ENCODE data around the gene RBMS2. TPM values are rescaled to one million over a fixed set of nuclear protein-coding genes. Genes with fewer than 3 reads are reported as not detected.
"Not testable (repeated sequence)": the region's sequence is repeated elsewhere in the genome, so short reads cannot be mapped to it uniquely, and the experiment has no call there.

Gene RBMS2
- total RNA-seq, 1 experiment from 2014 or later, result 18.2 TPM

DNA sequence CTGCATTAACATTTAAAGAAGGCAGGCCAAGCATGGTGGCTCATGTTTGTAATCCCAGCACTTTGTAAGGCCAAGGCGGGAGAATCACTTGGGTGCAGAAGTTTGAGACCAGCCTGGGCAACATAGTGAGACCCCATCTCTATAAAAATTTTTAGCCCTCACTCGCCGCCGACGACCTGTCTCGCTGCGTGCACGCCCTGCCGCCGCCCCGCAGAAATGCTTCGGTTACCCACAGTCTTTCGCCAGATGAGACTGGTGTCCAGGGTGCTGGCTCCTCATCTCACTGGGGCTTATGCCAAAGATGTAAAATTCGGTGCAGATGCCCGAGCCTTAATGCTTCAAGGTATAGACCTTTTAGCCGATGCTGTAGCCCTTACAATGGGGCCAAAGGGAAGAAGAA is 10.8 kb upstream of the RBMS2 start:
- Histone ChIP-seq H3K27ac (ENCODE audit: low read length) (no peak overlapping the region), H3K9me3 (ENCODE audit: control insufficient read depth, insufficient read depth, low read depth, low read length) (no peaks in the 10 kb centered on the region), H3K4me3 (ENCODE audit: low read depth in 2 of 2, low read length in 2 of 2) (no peak overlapping the region), H3K36me3 (ENCODE audit: control insufficient read depth, insufficient read depth, low read length) (no peaks in the 10 kb centered on the region), H3K4me1 (ENCODE audit: control insufficient read depth, insufficient read depth, low read length) (no peaks in the 10 kb centered on the region), H3K27me3 (ENCODE audit: control insufficient read depth, insufficient read depth, low read length) (no peaks in the 10 kb centered on the region)
- no TSS peak for BruUV-seq (replicated peaks)
- CTCF ChIA-PET, result interaction anchor here (0.7 kb wide), 1 partner anchor 126 kb away, joined by 4 read pairs; no protein-coding TSS in a partner anchor
- in situ Hi-C loops (cut with HindIII; ENCODE audit: low pct_unique_long_range_greater_than_20kb, low sequenced_read_pairs) (no loop called here), intact Hi-C loops (cut with micrococcal nuclease; ENCODE audit: unreplicated experiment) (no loop called here)
- no peak for DNase-seq (ENCODE audit: low read depth, low spot score)
- TF ChIP-seq TCF7L2 (IDR thresholded peaks at IDR 0.05; ENCODE audit: low read depth, low read length), result no peak
- no peak for ATAC-seq
- POLR2A ChIA-PET, result no interaction called here

DNA sequence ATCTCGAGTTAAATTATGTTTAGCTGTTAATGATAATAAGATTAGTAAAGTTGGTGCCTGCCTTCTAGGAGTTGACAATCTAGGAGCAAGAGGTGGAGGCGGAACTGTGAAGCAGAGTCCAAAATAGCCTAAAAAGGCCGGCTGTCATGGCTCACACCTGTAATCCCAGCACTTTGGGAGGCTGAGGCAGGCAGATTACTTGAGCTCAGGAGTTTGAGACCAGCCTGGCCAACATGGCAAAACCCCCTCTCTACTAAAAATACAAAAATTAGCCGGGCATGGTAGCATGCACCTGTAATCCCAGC is 7.7 kb upstream of the RBMS2 start:
- H3K36me3 ChIP-seq (ENCODE audit: control insufficient read depth, insufficient read depth, low read length); in situ Hi-C loops (cut with HindIII; ENCODE audit: low pct_unique_long_range_greater_than_20kb, low sequenced_read_pairs); H3K27ac ChIP-seq (ENCODE audit: low read length); DNase-seq (ENCODE audit: low read depth, low spot score); H3K4me3 ChIP-seq (ENCODE audit: low read depth in 2 of 2, low read length in 2 of 2); H3K4me1 ChIP-seq (ENCODE audit: control insufficient read depth, insufficient read depth, low read length); H3K27me3 ChIP-seq (ENCODE audit: control insufficient read depth, insufficient read depth, low read length); H3K9me3 ChIP-seq (ENCODE audit: control insufficient read depth, insufficient read depth, low read depth, low read length); POLR2A ChIA-PET; intact Hi-C loops (cut with micrococcal nuclease; ENCODE audit: unreplicated experiment); BruUV-seq (replicated peaks): not testable (repeated sequence)
- CTCF ChIA-PET, result interaction anchor here (0.6 to 2.1 kb wide), 4 partner anchors 53 to 235 kb away, joined by 4 to 11 read pairs (median 6); no protein-coding TSS in a partner anchor
- TF ChIP-seq, protein P1, sequence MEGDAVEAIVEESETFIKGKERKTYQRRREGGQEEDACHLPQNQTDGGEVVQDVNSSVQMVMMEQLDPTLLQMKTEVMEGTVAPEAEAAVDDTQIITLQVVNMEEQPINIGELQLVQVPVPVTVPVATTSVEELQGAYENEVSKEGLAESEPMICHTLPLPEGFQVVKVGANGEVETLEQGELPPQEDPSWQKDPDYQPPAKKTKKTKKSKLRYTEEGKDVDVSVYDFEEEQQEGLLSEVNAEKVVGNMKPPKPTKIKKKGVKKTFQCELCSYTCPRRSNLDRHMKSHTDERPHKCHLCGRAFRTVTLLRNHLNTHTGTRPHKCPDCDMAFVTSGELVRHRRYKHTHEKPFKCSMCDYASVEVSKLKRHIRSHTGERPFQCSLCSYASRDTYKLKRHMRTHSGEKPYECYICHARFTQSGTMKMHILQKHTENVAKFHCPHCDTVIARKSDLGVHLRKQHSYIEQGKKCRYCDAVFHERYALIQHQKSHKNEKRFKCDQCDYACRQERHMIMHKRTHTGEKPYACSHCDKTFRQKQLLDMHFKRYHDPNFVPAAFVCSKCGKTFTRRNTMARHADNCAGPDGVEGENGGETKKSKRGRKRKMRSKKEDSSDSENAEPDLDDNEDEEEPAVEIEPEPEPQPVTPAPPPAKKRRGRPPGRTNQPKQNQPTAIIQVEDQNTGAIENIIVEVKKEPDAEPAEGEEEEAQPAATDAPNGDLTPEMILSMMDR (IDR thresholded peaks at IDR 0.05), result peak; percentile 56
- ATAC-seq, result peak; percentile 32; the same call in 1 of the 2 replicates

DNA sequence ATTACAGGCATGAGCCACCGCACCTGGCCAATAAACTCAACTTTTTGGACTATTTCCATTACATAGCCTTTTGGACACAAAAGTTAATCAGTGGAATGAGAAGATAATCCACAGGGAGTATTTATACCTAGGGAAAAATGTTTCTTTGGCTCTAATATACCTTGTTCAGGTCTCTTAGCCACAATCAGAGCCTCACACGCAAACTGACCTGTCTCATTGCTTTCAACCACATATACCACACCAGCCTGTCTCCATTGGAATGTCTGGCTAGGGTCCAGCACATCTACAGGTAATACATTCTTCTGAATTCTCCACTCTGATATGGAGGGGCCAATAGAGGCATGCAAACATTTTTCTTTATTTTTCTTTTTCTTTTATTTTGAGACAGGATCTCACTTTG is 3.8 kb upstream of the RBMS2 start:
- Histone ChIP-seq H3K4me1 (ENCODE audit: control insufficient read depth, insufficient read depth, low read length) (0 out of 2 replicates have a peak, but pooled peaks cover 3% of the 10 kb centered on the region), H3K36me3 (ENCODE audit: control insufficient read depth, insufficient read depth, low read length) (no peaks in the 10 kb centered on the region; the same call in 1 of the 2 replicates), H3K27me3 (ENCODE audit: control insufficient read depth, insufficient read depth, low read length) (no peaks in the 10 kb centered on the region), H3K4me3 (ENCODE audit: low read depth in 2 of 2, low read length in 2 of 2) (no peak overlapping the region), H3K9me3 (ENCODE audit: control insufficient read depth, insufficient read depth, low read depth, low read length) (no peaks in the 10 kb centered on the region), H3K27ac (ENCODE audit: low read length) (no peak overlapping the region)
- CTCF ChIA-PET, result no interaction called here
- TF ChIP-seq TCF7L2 (IDR thresholded peaks at IDR 0.05; ENCODE audit: low read depth, low read length) (no peak), SIN3A (IDR thresholded peaks at IDR 0.05; ENCODE audit: borderline replicate concordance, insufficient read depth, low read depth, low read length) (no peak), POLR2AphosphoS5 (IDR thresholded peaks at IDR 0.05; ENCODE audit: low read depth, low read length) (no peak)
- TF ChIP-seq, protein P1 (IDR thresholded peaks at IDR 0.05), result no peak
- TF ChIP-seq, protein P2, sequence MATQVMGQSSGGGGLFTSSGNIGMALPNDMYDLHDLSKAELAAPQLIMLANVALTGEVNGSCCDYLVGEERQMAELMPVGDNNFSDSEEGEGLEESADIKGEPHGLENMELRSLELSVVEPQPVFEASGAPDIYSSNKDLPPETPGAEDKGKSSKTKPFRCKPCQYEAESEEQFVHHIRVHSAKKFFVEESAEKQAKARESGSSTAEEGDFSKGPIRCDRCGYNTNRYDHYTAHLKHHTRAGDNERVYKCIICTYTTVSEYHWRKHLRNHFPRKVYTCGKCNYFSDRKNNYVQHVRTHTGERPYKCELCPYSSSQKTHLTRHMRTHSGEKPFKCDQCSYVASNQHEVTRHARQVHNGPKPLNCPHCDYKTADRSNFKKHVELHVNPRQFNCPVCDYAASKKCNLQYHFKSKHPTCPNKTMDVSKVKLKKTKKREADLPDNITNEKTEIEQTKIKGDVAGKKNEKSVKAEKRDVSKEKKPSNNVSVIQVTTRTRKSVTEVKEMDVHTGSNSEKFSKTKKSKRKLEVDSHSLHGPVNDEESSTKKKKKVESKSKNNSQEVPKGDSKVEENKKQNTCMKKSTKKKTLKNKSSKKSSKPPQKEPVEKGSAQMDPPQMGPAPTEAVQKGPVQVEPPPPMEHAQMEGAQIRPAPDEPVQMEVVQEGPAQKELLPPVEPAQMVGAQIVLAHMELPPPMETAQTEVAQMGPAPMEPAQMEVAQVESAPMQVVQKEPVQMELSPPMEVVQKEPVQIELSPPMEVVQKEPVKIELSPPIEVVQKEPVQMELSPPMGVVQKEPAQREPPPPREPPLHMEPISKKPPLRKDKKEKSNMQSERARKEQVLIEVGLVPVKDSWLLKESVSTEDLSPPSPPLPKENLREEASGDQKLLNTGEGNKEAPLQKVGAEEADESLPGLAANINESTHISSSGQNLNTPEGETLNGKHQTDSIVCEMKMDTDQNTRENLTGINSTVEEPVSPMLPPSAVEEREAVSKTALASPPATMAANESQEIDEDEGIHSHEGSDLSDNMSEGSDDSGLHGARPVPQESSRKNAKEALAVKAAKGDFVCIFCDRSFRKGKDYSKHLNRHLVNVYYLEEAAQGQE (IDR thresholded peaks at IDR 0.05; ENCODE audit: insufficient read depth in 1 of 2, low read depth in 2 of 2, low read length in 1 of 2), result no peak
- in situ Hi-C loops (cut with HindIII; ENCODE audit: low pct_unique_long_range_greater_than_20kb, low sequenced_read_pairs) (no loop called here), intact Hi-C loops (cut with micrococcal nuclease; ENCODE audit: unreplicated experiment) (no loop called here)
- DNase-seq (ENCODE audit: low read depth, low spot score), result no peak
- POLR2A ChIA-PET, result interaction anchor here (0.5 kb wide), 1 partner anchor 15 kb away, joined by 3 read pairs; no protein-coding TSS in a partner anchor
- no TSS peak for BruUV-seq (replicated peaks)
- ATAC-seq, result no peak

Measured in Panc1 (cell line).